AG10803 (cell line): ENCODE results near the gene SF3B1.
"Not testable (repeated sequence)": the region's sequence is repeated elsewhere in the genome, so short reads cannot be mapped to it uniquely, and the experiment has no call there.

Source experiments
- DNase-seq: peaks from one replicate; pipeline ENCODE4 v3.0.0; 2010; ENCODE audit warnings: low read depth
- H3K4me3 ChIP-seq: 2 replicates; pipeline ENCODE4 v1.5.1; 2011; ENCODE audit warnings: mild to moderate bottlenecking, low read length, control low read depth
- CTCF ChIP-seq: conservative IDR thresholded peaks from 2 replicates; pipeline ENCODE4 v1.5.1; 2011; ENCODE audit warnings: mild to moderate bottlenecking, low read length, control low read depth, inconsistent platforms

Gene SF3B1

GRCh38 chr2:197349699-197350098, 85.1 kb downstream of the SF3B1 start:
- no peak for TF ChIP-seq CTCF
- DNase-seq, result no peak
- H3K4me3 ChIP-seq, result no peak overlapping the region

- no peak overlapping the region for H3K4me3 ChIP-seq
- TF ChIP-seq CTCF, result no peak
- DNase-seq, result no peak
Observed at GRCh38 chr2:197348721-197349360, 86.0 kb downstream of the SF3B1 start.

- no peak for TF ChIP-seq CTCF
- DNase-seq, result no peak
- H3K4me3 ChIP-seq, result no peak overlapping the region
Observed at GRCh38 chr2:197345846-197346370, 88.9 kb downstream of the SF3B1 start.

GRCh38 chr2:197343968-197344367, 90.9 kb downstream of the SF3B1 start:
- not testable (repeated sequence) for H3K4me3 ChIP-seq, DNase-seq

GRCh38 chr2:197340591-197340990, 94.2 kb downstream of the SF3B1 start:
- no peak overlapping the region for H3K4me3 ChIP-seq
- DNase-seq, result no peak
- no peak for TF ChIP-seq CTCF
